ENCODE results near the gene RAB20. TPM values are rescaled to one million over a fixed set of nuclear protein-coding genes. Genes with fewer than 3 reads are reported as not detected.

RAB20 gene
- total and polyA plus RNA-seq, 2 of the 8 experiments (the other 6 are each of a cell fraction or from before 2014, with no cell fraction given), result 14.8 to 27.9 TPM

DNA sequence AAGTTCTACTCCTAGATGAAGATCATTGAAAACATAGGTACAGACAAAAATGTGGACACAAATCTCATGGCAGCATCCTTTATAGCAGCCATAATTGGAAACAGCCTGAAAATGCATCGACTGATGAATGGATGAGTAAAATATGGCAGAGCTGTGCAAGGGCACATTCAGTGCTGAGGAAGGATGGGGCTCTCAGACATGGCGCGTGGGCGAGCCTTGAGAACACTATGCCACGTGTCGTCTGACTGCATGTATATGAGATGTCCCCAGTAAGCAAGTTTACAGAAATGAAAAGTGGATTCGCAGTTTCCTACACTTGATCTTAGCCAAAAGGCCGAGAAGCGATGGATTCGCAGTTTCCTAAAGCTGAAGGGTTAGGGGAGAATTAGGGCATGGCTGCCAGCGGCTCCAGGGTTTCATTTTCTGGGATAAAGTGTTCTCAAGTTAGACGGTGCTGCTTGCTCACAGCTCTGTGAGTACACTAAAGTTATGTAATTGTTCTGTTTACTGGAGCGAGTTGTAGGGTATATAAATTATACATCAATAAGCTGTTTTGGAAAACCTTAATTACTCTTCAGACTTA is 78.0 kb downstream of the RAB20 start (continued):
- TF ChIP-seq SP2 (IDR thresholded peaks at IDR 0.05; ENCODE audit: low read length) (no peak), RXRA (IDR thresholded peaks at IDR 0.05; ENCODE audit: insufficient read depth, low read depth, low read length) (no peak)
